HG03571 (cell line): Measurements from ENCODE around the gene FAU.
A peak's percentile ranks its signal among the peaks of the same experiment; 100 is the strongest.
"Not testable (repeated sequence)": the region's sequence is repeated elsewhere in the genome, so short reads cannot be mapped to it uniquely, and the experiment has no call there.

Source experiments
- ATAC-seq: cut with Tn5 transposase; IDR thresholded peaks from one replicate; pipeline ENCODE4 v1.9.1; 2021; ENCODE audit not compliant: unreplicated experiment

Gene FAU

DNA sequence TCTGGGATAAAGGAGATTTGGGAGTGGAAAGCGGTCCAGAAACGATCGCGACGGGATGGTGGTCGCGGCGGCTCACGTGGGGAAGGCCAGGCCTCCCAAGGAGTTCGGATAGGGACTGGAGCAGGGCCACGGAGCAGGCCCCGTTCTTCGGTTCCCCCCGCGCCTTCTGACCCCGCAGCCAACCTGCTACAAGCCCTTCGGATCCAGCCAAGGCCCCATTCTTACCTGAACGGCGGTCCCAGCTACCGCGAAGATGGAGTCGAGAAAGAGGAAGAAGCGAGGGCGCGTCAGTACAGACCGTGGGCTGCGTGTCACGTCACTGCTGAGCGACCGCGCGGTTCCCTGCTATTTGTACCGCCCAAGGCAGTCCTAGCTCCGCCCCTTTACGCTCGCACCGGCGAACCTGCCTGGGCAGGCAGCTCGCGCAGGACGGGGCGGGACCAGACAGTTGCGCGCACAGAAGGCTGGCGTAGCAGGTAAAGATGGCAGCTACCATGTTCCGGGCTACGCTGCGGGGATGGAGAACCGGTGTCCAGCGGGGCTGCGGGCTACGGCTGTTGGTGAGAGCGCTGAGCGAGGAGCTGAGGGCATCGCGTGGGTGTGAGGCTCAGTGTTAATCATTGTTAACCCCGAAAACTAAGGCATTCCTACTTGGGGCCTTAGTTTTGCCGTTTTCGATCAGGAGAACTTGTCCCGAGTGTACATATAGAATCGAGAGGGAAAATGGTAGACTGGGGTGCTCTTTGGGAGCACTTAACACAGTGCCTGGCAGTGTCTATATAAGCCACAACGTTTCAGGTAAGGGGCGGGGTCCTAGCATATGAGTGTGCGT is at the start of gene FAU, which contains the start of gene MRPL49:
FAU (minus strand) TSS at position 270 of the 832 bp plus-strand sequence. CDS start 321 bp downstream, outside the sequence.
MRPL49 (plus strand) TSS at position 457 of the 832 bp plus-strand sequence; CDS start at position 483, 26 bp downstream.
- ATAC-seq, result peak; percentile 49

DNA sequence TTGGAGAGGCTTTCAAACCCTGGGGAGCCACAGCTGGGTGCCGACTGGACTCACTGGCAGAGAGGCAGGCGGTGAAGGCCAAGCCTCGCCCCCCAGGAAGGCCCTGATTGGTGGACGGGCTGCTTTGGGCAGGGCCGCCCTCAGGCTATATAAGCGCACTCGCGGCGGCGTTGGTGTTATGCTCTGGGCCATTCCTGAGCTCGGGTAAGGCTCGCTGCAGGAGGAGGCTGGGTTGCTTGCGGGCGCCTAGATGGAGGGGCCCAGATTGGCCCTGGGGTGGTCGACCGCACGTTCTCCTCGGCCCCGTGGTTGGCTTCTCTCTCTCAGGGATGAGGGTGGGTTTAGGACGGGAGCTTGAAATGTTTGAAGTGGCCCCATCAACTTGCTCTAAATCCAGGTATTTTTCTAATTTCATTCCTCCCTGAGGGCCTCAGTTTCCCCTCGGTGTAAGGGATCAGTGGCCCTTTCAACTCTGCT is 48.2 kb upstream of the FAU start, which contains the start of gene SPDYC:
SPDYC (plus strand) TSS at position 176 of the 477 bp plus-strand sequence. CDS start 1,125 bp downstream, outside the sequence.
- ATAC-seq, result no peak

DNA sequence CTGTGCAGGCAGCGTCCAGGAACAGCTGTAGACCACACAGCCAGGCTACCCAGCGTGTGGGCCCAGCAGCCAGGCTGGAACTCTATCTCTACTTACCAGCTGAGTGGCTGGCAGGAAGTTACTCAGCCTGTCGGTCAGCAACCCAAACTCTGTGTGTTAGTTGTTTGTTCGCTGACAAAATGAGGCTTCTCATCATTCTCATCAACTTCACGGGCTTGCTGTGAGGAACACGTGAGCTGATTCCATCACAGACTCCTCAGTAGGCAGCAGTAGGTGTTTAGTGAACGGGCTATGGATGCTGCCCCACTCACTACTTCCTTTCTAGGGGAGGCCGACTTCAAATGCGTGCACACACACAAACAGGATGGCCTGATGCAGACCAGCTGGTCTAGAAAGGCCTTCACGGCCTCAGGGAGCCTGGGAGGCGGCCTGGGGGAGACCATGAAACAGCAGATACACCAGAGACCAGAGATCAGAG is 47.3 kb upstream of the FAU start:
- no peak for ATAC-seq

GRCh38 chr11:65167656-65168055 is 45.7 kb upstream of the FAU start:
- no peak for ATAC-seq

GRCh38 chr11:65166893-65167292 is 45.0 kb upstream of the FAU start:
- ATAC-seq, result no peak

- ATAC-seq, result no peak
These were observed 43.7 kb upstream of the FAU start for GRCh38 chr11:65165410-65166317.

GRCh38 chr11:65163684-65164083 is 41.8 kb upstream of the FAU start:
- no peak for ATAC-seq

- ATAC-seq, result no peak
These were observed 38.7 kb upstream of the FAU start for GRCh38 chr11:65160643-65161042.

DNA sequence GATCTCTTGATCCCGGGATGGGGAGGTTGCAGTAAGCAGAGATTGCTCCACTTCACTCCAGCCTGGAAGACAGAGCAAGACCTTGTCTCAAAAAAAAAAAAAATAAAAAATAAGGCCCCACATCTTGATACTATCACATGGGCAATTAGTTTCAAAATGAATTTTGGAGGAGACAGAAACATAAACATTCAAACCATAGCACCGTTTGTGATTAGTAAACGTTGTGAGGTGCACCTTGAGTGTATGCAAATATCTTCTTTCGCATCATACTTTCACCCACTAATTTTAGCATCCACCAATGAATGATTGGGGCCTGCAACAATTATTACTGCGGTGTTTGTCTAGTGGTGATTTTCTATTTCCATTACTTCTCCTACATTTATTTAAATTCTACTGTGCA is 37.1 kb upstream of the FAU start:
- peak; percentile 76 for ATAC-seq

DNA sequence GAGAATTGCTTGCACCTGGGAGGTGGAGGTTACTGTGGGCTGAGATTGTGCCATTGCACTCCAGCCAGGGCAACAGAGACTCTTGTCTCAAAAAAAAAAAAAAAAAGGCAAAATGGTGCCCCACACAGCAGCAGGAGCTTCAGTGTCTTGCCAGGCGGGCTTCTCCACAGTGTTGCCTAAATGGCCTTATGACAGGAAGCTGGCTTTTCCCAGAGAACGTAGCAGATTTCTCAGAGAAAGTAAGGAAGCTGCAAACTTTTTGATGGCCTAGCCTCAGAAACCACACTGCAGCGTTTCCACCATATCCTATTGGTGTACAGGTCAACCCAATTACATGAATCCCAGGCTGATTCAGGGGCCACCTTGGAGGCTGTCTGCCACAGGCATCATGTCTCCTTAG is 35.4 kb upstream of the FAU start:
- no peak for ATAC-seq

- ATAC-seq, result no peak
These were observed 35.0 kb upstream of the FAU start for GRCh38 chr11:65156926-65157325.

DNA sequence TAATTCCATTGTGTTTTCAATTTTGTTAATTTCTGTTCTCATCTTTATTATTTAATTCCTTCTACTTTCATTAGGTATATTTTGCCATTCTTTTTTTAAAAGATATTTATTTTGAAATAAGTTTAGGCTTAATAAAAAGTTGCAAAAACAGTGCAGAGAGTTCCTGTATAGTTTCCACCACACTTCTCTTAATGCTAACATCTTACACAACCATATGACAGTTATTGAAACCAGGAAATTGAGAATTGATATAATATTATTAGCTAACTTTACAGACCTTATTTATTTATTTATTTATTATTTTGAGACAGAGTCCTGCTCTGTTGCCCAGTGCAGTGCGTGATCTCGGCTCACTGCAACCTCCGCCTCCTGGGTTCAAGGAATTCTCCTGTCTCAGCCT is 34.3 kb upstream of the FAU start:
- no peak for ATAC-seq

GRCh38 chr11:65152122-65152521 is 30.2 kb upstream of the FAU start:
- ATAC-seq, result no peak

- ATAC-seq, result no peak
These were observed 29.5 kb upstream of the FAU start for GRCh38 chr11:65151331-65151899.

DNA sequence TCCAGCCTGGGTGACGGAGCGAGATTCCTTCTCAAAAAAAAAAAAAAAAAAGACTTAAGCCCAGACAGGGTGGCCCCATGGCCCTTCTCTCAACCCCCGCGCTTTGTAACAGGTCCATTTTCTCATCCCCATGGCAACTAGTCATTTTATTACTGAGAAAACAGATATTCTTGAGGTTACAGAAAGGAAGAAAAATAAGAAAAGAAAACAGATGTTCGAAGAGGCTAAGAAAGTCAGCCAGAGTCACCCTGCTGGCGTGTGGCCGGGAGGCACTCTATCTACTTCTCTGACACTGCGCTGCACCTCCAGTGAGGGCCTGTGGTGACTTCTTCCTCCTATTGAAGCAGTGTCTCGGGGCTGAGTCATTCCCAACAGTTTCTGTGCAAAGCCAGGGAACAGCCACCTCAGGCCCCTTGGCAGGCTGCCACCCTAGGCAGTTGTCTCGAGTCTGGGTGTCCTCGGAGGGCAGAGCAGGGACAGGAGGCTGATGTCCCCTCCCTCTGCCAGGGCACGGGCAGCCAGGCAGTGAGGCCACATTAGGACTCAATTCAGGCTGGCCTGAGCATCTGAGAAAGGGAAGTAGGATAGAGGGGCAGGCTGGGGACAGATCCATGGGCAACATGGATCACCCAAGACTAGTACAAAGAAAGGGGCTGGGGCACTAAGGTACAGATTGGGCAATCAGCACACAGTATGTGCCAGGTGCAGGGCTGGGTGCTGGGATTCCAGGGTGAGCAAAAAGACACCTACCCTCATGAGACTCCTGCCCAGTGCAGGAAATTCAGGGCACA is 28.8 kb upstream of the FAU start:
- ATAC-seq, result no peak

DNA sequence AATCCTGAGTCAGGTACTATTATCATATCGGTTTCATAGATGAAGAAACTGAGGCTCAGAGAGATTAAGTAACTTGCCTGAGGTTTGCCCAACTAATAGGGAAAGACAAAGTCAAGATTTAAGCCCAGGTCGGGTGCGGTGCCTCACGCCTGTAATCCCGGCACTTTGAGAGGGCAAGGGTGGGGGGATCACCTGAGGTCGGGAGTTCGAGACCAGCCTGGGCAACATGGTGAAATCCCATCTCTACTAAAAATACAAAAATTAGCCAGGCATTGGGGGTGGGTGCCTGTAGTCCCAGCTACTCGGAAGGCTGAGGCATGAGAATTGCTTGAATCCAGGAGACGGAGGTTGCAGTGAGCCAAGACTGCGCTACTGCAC is 28.2 kb upstream of the FAU start:
- not testable (repeated sequence) for ATAC-seq

DNA sequence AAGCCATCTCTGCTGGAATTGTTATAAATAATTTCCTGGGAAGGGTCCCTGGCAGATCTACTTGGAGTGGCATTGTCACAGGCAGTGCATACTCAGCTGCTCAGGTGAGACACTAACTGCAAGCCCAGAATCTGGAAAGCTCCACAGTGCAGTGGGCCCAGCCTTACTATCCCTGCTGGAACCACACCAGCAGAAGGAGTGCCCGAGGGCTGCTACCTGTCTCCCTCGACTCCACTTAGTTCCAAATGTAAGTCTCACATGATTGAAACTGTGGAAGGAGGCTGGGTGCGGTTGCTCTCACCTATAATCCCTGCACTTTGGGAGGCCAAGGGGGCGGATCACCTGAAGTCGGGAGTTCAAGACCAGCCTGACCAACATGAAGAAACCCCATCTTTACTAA is 26.7 kb upstream of the FAU start:
- ATAC-seq, result no peak

- no peak for ATAC-seq
These were observed 25.6 kb upstream of the FAU start for GRCh38 chr11:65147352-65148075.

DNA sequence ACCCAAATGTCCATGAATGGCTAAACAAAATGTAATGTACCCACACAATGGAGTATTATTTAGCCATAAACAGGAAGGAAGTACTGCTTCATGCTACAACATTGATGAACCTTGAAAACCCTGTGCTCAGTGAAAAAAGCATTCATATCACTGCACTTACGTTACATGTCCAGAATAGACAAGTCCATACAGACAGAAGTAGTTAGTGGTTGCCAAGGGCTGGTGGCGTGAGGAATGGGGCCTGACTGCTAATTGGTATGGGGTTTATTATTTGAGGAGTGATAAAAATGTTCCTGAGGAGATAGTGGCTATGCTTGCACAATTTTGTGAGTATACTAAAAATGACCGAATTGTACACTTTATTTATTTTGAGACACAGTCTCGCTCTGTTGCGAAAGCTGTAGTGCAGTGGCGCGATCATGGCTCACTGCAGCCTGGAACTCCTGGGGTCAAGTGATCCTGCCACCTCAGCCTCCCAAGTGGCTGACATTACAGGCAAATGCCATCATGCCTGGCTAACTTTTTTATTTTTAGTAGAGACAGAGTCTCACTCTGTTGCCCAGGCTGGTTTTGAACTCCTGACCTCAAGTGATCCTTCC is 20.1 kb upstream of the FAU start:
- no peak for ATAC-seq
